Fibroblast of lung (primary cell): ENCODE results near the gene MYH10.

Experiments used
- CTCF ChIP-seq, 2 donors: IDR thresholded peaks in 1 of 2; conservative IDR thresholded peaks in 1 of 2; 1 replicate in 1 of 2; 2 replicates in 1 of 2; pipeline ENCODE4 v1.5.1; 2011 to 2012; ENCODE audit warnings: low read length in 2 of 2, control low read depth in 1 of 2, inconsistent platforms in 1 of 2, low read depth in 1 of 2, mild to moderate bottlenecking in 1 of 2
- EZH2 ChIP-seq: IDR thresholded peaks from 2 replicates; pipeline ENCODE4 v1.5.1; 2012; ENCODE audit warnings: low read length, control low read depth, mild to moderate bottlenecking; ENCODE audit errors: missing control alignments

- TF ChIP-seq CTCF (conservative IDR thresholded peaks at IDR 0.05 in 1 of 2, IDR thresholded peaks at IDR 0.05 in 1 of 2; ENCODE audit: low read depth in 1 of 2, low read length in 2 of 2) (no peak), EZH2 (no peak)
These were observed 77.8 kb downstream of the MYH10 start for GRCh38 chr17:8552577-8553320.
